Occipital lobe (tissue), 2 donors: ENCODE measurements around the gene RPS24. TPM values are rescaled to one million over a fixed set of nuclear protein-coding genes. Genes with fewer than 3 reads are reported as not detected.
"Not testable (repeated sequence)": the region's sequence is repeated elsewhere in the genome, so short reads cannot be mapped to it uniquely, and the experiment has no call there.

Experiments
- DNase-seq: peaks from one replicate; lab custom pipeline; 2025; lab: John Stamatoyannopoulos, UW
- total RNA-seq: library from RNA; depleted of rRNA; stranded (reverse); fragments of >200 nt; gene quantifications from one replicate; pipeline ENCODE4 v1.2.3, GENCODE V29; 2014

Gene RPS24
- total RNA-seq, 1 donor from 2014 or later: 2,905 TPM

- no peak for DNase-seq
These were observed 16.2 kb downstream of the RPS24 start for GRCh38 chr10:78049851-78050250.

- no peak for DNase-seq
These were observed 19.7 kb downstream of the RPS24 start for GRCh38 chr10:78053211-78053868.

GRCh38 chr10:78058562-78058961 lies 24.9 kb downstream of the RPS24 start:
- no peak for DNase-seq

DNA sequence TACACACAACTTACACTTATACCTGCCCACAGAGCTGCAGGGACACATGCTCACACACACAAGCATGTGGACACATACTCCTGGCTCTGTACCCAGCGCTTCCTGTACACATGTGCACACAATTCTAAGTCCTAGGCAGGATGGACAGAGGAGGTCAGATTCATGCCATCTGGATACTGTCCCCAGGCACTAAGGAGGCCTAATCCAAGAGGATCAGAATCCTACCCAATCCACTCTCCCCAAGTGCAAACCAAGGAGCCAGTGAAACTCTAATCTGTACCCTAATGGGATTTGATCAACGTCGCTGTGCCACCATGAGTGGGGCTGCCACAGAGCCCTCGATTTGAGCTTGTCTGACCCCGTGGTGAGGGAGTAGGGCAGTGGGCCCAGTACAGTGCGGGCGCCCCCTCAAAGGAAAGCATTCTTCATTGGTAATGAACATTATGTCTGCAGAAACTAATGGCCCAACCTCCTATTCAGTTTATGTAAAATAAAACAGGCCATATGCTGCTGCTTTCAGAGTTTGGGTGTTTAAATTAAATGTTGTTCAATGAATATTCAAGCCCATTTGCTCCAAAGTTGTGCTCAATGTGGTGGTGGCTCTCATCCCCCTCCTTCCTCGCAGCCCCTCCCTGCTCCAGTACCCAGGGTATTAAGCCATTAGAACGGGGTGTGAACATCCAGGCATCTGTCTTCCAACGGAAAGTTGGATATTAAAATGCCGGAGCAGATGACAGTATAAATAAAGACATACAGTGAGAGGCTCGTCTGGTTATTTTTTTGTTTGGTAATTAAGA lies 26.4 kb downstream of the RPS24 start:
- no peak for DNase-seq

GRCh38 chr10:78062296-78062695 lies 28.6 kb downstream of the RPS24 start:
- no peak for DNase-seq

- no peak for DNase-seq
These were observed 29.6 kb downstream of the RPS24 start for GRCh38 chr10:78063236-78063635.

- DNase-seq: not testable (repeated sequence)
These were observed 31.3 kb downstream of the RPS24 start for GRCh38 chr10:78064919-78065318.

DNA sequence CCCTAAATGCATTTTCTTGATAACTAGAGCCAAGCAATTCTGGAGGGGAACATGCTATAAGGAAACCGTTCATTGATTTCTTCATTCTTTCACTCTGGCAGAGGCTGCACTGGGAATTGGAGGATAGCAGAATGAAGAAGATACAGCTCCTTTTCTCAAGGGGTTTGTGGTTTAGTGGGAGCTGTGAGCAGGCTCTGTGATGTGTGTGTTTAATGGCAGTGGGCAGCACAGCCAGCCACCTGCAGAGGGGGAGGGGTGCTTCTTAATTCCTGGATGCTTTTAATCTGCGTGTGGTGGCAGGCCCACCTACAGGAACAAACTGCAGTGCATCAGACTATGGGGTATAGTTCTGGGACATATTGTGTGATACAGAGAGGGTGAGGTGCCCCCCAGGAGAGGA lies 31.9 kb downstream of the RPS24 start:
- DNase-seq: no peak

DNA sequence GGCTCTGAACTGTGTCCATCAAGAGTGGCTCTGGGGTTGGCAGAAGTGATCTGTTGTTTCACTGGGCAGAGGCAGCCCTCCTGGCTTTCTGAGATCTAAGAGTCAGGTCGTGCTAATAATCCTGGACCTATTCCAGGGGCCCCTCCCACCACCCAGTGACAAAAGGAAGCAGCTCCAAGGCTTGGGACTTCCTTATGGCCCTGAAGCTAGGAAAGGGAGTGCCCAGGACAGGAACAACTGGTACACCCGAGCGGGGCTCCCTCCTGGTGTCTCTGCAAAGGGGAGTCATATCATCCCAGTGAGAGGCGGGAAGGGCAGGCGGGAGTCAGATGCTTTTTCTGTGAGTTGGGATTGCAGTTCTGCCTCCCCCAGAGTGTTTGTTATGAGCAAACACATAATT lies 32.3 kb downstream of the RPS24 start:
- DNase-seq: no peak

DNA sequence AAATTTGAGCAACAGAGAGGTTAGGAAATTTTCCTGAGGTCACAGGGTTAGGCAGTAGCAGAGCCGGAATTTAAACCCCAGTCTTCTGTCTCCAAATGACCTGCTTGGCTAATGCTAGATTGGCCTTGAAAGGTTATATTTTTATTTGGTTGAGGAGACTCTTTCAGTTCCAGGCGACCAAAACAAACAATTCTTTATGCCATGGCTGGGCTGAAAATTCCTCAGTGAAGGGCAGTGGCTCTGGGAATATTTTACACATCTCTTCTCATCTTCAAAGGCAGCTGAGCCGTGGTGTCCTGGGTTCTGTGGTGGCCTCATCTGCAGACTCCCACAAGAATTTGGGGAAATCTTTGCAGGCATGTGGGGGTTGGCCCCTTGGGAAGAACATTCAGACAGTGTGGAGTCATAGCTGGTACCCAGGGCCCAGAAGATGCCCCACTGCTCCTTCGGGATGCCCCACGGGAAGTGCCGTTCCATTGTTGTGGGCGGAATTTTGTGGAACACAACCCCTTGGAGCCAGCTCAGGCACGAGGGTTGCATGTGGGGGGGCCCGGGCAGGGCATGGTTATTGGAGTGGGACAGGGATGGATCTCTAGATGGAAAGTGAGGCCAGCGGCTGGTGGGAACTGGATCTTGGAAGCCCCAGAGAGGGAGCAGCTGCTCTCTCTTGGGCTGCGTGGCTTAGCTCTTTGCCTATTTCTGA lies 33.2 kb downstream of the RPS24 start:
- DNase-seq: no peak

- no peak for DNase-seq
These were observed 35.5 kb downstream of the RPS24 start for GRCh38 chr10:78069151-78069550.

GRCh38 chr10:78070064-78070463 lies 36.4 kb downstream of the RPS24 start:
- DNase-seq: not testable (repeated sequence)

DNA sequence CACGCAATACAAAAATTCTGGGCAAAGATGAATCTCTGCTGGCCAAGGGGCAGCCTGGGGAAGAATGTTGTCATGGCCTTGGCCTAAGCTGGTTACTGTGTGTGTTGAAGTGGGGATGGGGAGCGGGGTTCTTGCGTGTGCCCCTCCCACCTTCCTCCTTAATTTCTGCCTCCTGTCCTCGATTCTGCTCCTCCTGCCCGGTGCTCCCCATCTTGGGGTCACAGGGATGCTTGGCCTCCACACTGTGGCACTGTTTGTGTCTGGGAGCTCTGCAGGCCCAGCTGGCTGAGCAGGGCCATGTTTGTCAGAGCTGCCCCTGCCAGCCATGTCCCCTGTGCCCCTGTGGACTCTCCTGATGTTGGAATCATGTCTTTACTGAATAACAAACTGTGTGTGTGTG lies 37.1 kb downstream of the RPS24 start:
- no peak for DNase-seq

- no peak for DNase-seq
These were observed 37.6 kb downstream of the RPS24 start for GRCh38 chr10:78071140-78071856.

GRCh38 chr10:78071857-78072179 lies 38.2 kb downstream of the RPS24 start:
- no peak for DNase-seq

- DNase-seq: no peak
These were observed 38.8 kb downstream of the RPS24 start for GRCh38 chr10:78072504-78072903.

GRCh38 chr10:78075806-78076205 lies 42.1 kb downstream of the RPS24 start:
- DNase-seq: not testable (repeated sequence)

DNA sequence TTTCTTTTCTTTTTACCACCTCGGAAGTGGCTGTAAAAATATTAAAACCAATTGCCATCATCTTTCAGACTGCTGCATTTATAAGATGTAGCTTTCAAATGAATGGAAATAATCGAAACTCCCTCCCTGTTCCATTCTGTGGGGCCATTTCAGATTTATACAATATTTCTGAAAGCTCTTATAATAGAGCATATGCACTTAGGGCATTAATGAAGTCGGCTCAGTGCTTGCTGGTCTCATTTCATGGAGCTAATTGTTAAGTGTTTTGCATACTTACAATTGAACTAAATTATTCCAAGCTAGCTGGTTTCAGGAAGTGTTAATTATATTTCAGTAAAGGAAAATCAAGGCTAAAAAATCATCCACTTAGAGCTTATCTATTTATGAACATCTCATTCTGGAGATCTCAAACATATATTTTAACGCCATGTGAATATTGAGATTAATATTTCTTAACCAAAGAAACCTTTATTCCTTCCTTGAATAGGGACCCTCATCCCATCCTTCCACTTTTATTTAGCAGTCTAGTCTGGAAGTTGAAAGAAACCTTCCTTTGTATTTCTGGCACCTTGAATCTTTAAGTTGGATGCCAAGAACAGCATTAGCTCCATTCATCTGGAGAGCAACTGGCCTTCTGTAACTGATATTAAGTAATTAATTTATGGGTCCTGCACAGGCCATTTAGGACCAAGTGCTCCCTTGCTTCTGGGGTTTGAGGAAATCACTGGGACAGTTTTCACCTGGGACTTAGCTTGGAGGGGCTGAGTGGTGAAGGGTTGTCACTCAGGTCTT lies 45.1 kb downstream of the RPS24 start:
- DNase-seq: no peak

- no peak for DNase-seq
These were observed 45.7 kb downstream of the RPS24 start for GRCh38 chr10:78079411-78079810.

GRCh38 chr10:78081292-78081691 lies 47.6 kb downstream of the RPS24 start:
- no peak for DNase-seq

DNA sequence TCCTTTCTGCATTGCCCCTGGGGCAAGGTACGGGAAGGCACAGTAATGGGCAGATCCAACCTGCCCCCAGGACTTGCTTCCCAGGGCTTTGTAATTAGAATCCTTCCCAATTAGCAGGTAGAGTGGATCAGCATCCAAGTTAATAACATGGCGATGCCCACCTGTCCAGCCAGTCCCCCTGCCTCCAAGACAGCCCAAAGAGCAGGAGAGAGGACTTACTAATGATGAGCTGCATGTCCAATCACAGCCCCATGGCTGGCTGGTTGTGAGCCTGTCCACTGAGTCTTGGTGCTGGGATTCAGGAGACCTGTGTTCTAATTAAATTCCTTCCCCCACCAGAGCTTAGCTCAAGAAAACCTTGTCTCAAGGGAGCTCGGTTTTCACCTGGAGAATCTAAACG lies 49.0 kb downstream of the RPS24 start:
- no peak for DNase-seq
